Tibial nerve (tissue), 3 donors: ENCODE data around the gene BIK.

Experiments used
- CTCF ChIP-seq, 5 experiments: fragments of 200-600 bp in 3 of 5; fragments of 450-650 bp in 2 of 5; sonication (generic) in 3 of 5; IDR thresholded peaks; one replicate each; pipeline ENCODE4 v1.5.1; 2016 to 2019; ENCODE audit warnings: antibody characterized with exemption in 5 of 5, mild to moderate bottlenecking in 3 of 5, moderate library complexity in 2 of 5
- POLR2A ChIP-seq, 2 donors: fragments of 450-650 bp; IDR thresholded peaks; one replicate each; pipeline ENCODE4 v1.6.1; 2017; ENCODE audit warnings: antibody characterized with exemption in 2 of 2, mild to moderate bottlenecking in 2 of 2, moderate library complexity in 2 of 2

- TF ChIP-seq CTCF (IDR thresholded peaks at IDR 0.05) (no peak), POLR2A (IDR thresholded peaks at IDR 0.05) (no peak)
These were observed 3.1 kb downstream of the BIK start for GRCh38 chr22:43113526-43114251.
